ENCODE measurements around the gene SPOCK3. TPM values are rescaled to one million over a fixed set of nuclear protein-coding genes. Genes with fewer than 3 reads are reported as not detected.

Gene SPOCK3
- total RNA-seq, 4 donors from 2014 or later: not detected

GRCh38 chr4:167218022-167218608 is 16.2 kb downstream of the SPOCK3 start:
- ATAC-seq (ENCODE audit: low FRiP score) (no peak), DNase-seq (ENCODE audit: low spot score) (no peak)
- no peak for TF ChIP-seq CTCF (IDR thresholded peaks at IDR 0.05)

- ATAC-seq (ENCODE audit: low FRiP score) (no peak), DNase-seq (ENCODE audit: low spot score) (no peak)
- TF ChIP-seq CTCF (IDR thresholded peaks at IDR 0.05): no peak
Observed at GRCh38 chr4:167216783-167217182, 17.5 kb downstream of the SPOCK3 start.

- no peak for DNase-seq (ENCODE audit: low spot score)
- TF ChIP-seq CTCF (IDR thresholded peaks at IDR 0.05): no peak
- no peak for ATAC-seq (ENCODE audit: low FRiP score)
Observed at GRCh38 chr4:167210166-167210565, 24.1 kb downstream of the SPOCK3 start.

GRCh38 chr4:167196344-167197012 is 37.8 kb downstream of the SPOCK3 start:
- ATAC-seq (ENCODE audit: low FRiP score) (no peak), DNase-seq (ENCODE audit: low spot score) (no peak)
- TF ChIP-seq CTCF (IDR thresholded peaks at IDR 0.05): no peak

GRCh38 chr4:167190379-167190778 is 43.9 kb downstream of the SPOCK3 start:
- TF ChIP-seq CTCF (IDR thresholded peaks at IDR 0.05): no peak

GRCh38 chr4:167185465-167185864 is 48.8 kb downstream of the SPOCK3 start:
- ATAC-seq (ENCODE audit: low FRiP score) (no peak), DNase-seq (ENCODE audit: low spot score) (no peak)
- TF ChIP-seq CTCF (IDR thresholded peaks at IDR 0.05): no peak

More at GRCh38 chr4:167190379-167190778, 43.9 kb downstream of the SPOCK3 start:
- ATAC-seq (ENCODE audit: low FRiP score): no peak
- DNase-seq (ENCODE audit: low spot score): no peak

GRCh38 chr4:167183036-167183435 is 51.3 kb downstream of the SPOCK3 start:
- no peak for TF ChIP-seq CTCF (IDR thresholded peaks at IDR 0.05)
- no peak for DNase-seq (ENCODE audit: low spot score)
- no peak for ATAC-seq (ENCODE audit: low FRiP score)

All from omental fat pad (tissue), 4 donors.